Measurements from ENCODE around the gene OR8J3.

- no peak for TF ChIP-seq YY1 (IDR thresholded peaks at IDR 0.05; ENCODE audit: insufficient read depth, insufficient read length)
- no peak for TF ChIP-seq SUZ12 (IDR thresholded peaks at IDR 0.05; ENCODE audit: extremely low read depth, insufficient read depth, insufficient read length)
Observed at GRCh38 chr11:56140151-56140661, at the start of gene OR8J3.

All from NT2/D1 (cell line).